Measurements from ENCODE around the gene PGM2. TPM values are rescaled to one million over a fixed set of nuclear protein-coding genes. Genes with fewer than 3 reads are reported as not detected.
"Not testable (repeated sequence)": the region's sequence is repeated elsewhere in the genome, so short reads cannot be mapped to it uniquely, and the experiment has no call there.

PGM2 gene
- 10 to 100 TPM; 26.4 to 45.3 (median 37.8) TPM for polyA plus RNA-seq (ENCODE audit: insufficient read length in 4 of 4)

- DNase-seq (ENCODE audit: low read depth in 4 of 4, low spot score in 3 of 4) = peak; percentile 74 to 80 (median 74)
Measured at GRCh38 chr4:37826295-37827029, at the start of gene PGM2. PGM2 (plus strand) TSS chr4:37826686; CDS start chr4:37826733, 47 bp downstream.

- DNase-seq (ENCODE audit: low read depth in 4 of 4, low spot score in 3 of 4) = no peak
Measured at GRCh38 chr4:37779896-37780295, 46.6 kb upstream of the PGM2 start.

- no peak for DNase-seq (ENCODE audit: low read depth in 4 of 4, low spot score in 3 of 4)
Measured at GRCh38 chr4:37780444-37781130, 45.9 kb upstream of the PGM2 start.

- DNase-seq (ENCODE audit: low read depth in 4 of 4, low spot score in 3 of 4) = no peak
Measured at GRCh38 chr4:37781131-37781455, 45.4 kb upstream of the PGM2 start.

GRCh38 chr4:37786267-37786666, 40.2 kb upstream of the PGM2 start:
- DNase-seq (ENCODE audit: low read depth in 4 of 4, low spot score in 3 of 4) = not testable (repeated sequence)

GRCh38 chr4:37787883-37788460, 38.5 kb upstream of the PGM2 start:
- not testable (repeated sequence) for DNase-seq (ENCODE audit: low read depth in 4 of 4, low spot score in 3 of 4)

- no peak for DNase-seq (ENCODE audit: low read depth in 4 of 4, low spot score in 3 of 4)
Measured at GRCh38 chr4:37788819-37789218, 37.7 kb upstream of the PGM2 start.

- no peak for DNase-seq (ENCODE audit: low read depth in 4 of 4, low spot score in 3 of 4)
Measured at GRCh38 chr4:37792241-37792640, 34.2 kb upstream of the PGM2 start.

GRCh38 chr4:37793562-37793961, 32.9 kb upstream of the PGM2 start:
- DNase-seq (ENCODE audit: low read depth in 4 of 4, low spot score in 3 of 4) = no peak

- DNase-seq (ENCODE audit: low read depth in 4 of 4, low spot score in 3 of 4) = no peak
Measured at GRCh38 chr4:37794056-37794455, 32.4 kb upstream of the PGM2 start.

- DNase-seq (ENCODE audit: low read depth in 4 of 4, low spot score in 3 of 4) = no peak
Measured at GRCh38 chr4:37795581-37796195, 30.8 kb upstream of the PGM2 start.

- DNase-seq (ENCODE audit: low read depth in 4 of 4, low spot score in 3 of 4) = no peak
Measured at GRCh38 chr4:37797374-37797773, 29.1 kb upstream of the PGM2 start.

- no peak for DNase-seq (ENCODE audit: low read depth in 4 of 4, low spot score in 3 of 4)
Measured at GRCh38 chr4:37797923-37798322, 28.6 kb upstream of the PGM2 start.

GRCh38 chr4:37798616-37799015, 27.9 kb upstream of the PGM2 start:
- DNase-seq (ENCODE audit: low read depth in 4 of 4, low spot score in 3 of 4) = no peak

- no peak for DNase-seq (ENCODE audit: low read depth in 4 of 4, low spot score in 3 of 4)
Measured at GRCh38 chr4:37799941-37800554, 26.4 kb upstream of the PGM2 start.

- DNase-seq (ENCODE audit: low read depth in 4 of 4, low spot score in 3 of 4) = peak in 2 of 4 donors; percentile 63 to 66
Measured at GRCh38 chr4:37802068-37802666, 24.3 kb upstream of the PGM2 start.

GRCh38 chr4:37803348-37803973, 23.0 kb upstream of the PGM2 start:
- DNase-seq (ENCODE audit: low read depth in 4 of 4, low spot score in 3 of 4) = peak in 1 of 4 donors; percentile 17

GRCh38 chr4:37805091-37805490, 21.4 kb upstream of the PGM2 start:
- no peak for DNase-seq (ENCODE audit: low read depth in 4 of 4, low spot score in 3 of 4)

GRCh38 chr4:37812713-37813112, 13.8 kb upstream of the PGM2 start:
- DNase-seq (ENCODE audit: low read depth in 4 of 4, low spot score in 3 of 4) = no peak

- DNase-seq (ENCODE audit: low read depth in 4 of 4, low spot score in 3 of 4) = no peak
Measured at GRCh38 chr4:37815591-37815990, 10.9 kb upstream of the PGM2 start.
